ENCODE measurements around the gene FGF14.

Gene FGF14

DNA sequence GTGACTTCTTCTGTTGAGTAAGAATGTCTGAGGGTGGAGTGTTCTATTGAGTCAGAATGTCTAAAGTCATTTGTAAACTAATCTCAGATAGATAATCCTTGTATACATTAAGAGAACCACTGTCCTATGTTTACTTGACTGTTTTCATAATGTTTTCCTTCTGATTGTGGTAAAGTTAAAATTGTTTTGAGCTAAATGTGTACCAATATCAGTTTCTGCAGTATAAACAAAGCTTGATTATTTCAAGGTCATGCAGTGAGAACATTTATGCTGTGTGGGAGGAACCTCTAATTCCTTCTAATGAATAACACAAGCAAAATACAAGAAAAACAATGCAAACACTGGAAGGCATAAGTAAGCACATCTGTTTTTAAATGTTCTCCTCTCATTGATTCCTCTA, 434.6 kb downstream of the FGF14 start:
- DNase-seq = no peak

DNA sequence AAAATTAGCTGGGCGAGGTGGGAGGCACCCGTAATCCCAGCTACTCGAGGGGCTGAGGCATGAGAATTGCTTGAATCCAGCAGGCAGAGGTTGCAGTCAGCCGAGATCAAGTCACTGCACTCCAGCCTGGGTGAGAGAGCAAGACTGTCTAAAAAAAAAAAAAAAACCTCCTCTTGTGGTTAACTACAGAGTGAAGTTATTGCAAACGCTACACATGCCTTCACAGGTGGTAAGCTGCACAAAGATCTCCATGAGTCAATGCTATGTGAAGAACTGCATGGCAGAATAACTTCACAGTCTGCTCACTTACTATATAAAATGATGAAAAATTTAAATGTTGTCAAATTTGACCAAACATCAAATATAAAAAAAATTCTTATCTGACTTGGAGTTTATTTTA, 436.8 kb downstream of the FGF14 start:
- DNase-seq = no peak

DNA sequence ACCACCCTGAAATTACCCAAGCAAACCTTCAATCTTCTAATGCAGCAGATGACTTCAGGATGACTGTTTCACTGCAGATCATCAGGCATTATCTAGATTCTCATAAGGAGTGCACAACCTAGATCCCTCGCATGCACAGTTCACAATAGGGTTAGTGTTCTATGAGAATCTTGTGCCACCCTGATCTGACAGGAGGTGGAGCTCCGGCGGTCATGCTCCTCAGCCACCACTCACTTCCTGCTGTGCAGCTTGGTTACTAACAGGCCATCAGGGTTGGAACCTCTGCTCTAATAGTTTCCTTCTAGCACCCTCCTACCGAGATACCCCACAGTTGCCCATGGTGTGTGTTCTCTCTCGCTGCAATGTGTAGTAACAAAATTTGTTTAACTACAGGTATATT, 442.8 kb downstream of the FGF14 start:
- no peak for DNase-seq

GRCh38 chr13:101955764-101956163, 446.1 kb downstream of the FGF14 start:
- no peak for DNase-seq

- DNase-seq = no peak
Observed at GRCh38 chr13:101951114-101951513, 450.7 kb downstream of the FGF14 start.

DNA sequence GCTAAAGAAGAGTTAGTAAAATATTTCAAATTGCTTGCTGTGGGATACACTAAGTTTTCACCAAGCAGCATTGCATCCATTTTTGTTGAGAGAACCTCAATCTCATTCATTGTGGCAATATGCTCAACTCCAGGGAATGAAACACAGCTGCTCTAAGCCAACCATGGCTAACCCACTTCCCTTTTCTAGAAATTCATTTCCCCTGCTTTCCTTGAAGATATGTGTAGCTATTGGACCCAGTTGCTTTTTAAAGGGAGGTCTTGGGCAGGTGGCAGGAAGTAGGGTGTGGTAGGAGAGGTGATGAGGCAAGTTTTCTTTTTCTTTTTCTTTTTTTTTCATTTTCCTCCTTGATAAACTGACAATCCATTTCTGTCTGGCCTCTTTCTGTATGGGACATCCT, 452.2 kb downstream of the FGF14 start:
- DNase-seq = no peak

DNA sequence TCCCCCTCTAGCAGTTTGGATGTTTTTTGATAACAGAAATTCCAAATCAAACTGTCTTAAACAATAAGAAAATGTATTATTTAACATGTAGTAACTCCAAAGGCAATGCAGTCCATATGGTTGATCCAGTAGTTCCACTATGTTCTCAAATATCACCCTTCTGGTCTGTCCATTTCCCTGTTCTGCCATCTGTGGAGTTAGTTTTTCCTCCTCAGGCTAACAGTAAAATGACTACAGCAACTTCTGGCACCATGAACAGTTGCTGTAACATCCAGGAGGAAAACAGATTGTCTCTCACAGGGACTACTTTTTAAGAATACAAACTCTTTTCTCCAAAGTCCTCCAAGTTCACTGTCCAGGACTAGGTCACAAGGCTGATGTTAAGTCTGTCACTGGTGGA, 455.4 kb downstream of the FGF14 start:
- no peak for DNase-seq

GRCh38 chr13:101945435-101945834, 456.4 kb downstream of the FGF14 start:
- DNase-seq = no peak

GRCh38 chr13:101944521-101944920, 457.3 kb downstream of the FGF14 start:
- DNase-seq = no peak

DNA sequence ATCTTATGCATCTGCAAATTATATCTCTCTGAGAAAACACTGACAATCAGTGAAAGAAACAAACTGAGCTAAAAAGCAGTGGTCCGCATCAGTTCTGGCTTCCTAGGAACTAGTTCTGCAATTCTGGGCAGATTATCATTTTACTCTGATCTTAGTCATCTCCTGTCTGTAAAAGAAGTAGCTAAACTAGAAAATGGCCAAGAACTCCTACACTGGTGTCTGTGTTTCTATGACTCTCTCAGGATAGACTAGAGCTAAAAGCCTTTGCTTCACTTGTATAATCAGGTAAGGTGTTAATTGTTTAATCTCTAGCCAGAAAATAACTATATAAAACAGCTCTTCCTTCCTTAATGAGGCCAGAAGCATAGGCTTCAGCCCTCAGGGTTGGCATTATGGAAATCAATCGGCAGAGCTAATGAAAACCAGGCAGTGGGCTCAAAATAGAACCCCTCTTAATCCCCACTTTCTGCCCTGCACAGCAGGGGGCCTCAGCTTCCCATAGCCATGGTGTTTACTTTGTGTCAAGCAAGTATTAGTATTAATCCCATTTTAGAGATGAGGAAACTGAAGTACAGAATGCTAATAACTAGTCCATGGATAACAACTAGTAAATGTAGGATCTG, 459.2 kb downstream of the FGF14 start:
- no peak for DNase-seq

DNA sequence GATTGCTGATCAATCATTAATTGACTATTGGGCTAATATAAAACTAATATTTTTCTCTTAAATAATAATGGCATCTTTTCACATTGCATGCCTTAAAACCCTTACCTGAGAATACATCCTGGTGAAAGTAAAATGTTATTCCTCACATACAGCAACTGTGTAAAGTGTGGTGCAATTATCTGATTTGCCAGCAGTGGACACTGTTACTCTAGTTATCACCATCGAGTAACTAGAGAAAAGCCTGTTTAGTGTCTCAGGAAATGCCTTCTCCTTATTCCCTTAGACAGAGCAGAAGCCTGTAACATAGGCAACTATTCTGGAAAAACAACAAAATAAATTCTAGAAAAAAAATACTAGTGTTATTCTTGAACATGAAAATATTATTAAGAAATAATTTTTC, 459.8 kb downstream of the FGF14 start:
- no peak for DNase-seq

DNA sequence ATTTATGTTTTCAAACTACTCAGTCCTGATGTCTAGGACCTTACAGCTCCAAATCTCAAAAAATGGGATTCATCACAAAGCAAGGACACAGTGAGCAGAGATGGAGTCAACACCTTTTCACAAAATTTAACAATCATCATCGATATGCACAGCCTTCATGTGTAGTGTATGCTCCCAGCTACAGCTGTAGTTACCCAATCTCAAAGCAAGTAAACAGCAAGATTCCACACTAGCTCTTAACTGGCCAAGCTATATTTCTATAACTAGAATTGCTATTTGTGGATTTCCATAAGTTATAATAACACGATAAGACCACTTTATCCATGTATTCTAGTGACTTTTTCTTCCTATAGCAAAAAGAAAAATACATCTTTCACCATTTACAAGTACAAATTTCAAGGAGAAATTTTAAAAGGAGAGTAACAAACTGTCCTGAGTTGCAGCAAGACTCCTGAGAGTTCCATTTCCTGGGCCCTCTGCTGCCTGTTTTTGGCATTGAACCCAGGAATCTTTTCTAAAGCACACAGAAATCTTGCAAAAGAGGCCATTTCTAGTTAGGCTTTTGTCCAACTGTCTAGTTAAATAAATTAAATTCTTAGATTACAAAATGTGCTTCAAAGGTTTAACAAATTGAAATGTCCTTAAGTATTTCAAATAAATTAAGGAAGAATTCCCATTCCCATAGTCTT, 460.6 kb downstream of the FGF14 start:
- no peak for DNase-seq

GRCh38 chr13:101939370-101939769, 462.5 kb downstream of the FGF14 start:
- DNase-seq = no peak

DNA sequence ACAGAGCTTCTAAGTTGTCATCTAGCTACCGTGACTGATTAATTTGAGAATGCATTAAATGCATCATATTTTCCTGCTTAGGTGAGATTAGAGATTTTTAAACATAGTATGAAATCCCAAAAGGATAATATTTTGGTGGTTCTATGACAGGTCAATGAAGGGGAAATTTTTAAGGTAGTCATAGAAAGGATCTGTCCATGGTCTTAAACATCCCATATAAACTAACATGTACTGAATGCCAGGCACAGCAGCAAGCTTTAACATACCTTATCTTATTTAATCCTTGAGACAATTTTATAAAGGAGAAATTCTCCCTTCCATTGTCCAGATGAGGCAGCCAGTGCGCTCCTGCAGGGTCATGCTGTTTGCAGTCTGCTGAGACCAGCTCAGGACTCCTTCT, 466.0 kb downstream of the FGF14 start:
- DNase-seq = no peak

DNA sequence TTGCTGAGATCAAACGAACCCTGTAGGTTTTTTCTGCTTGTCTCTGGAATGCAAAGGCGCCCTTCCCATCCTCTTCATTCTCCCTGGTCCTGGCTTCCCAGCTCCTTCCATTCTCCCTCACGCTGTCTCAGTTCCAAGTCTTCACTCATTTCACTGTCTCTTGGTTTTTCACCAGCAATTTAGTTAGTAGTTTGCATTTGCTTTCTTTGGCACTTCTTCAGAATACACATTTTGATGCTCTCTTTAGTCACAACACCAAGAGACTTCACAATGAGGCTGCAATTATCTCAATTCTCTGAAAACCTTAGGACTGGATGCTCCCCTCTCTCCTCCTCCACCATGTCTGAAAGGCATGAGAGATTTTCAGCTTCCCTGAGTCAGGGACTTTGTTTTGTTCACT, 470.7 kb downstream of the FGF14 start:
- no peak for DNase-seq

- DNase-seq = no peak
Observed at GRCh38 chr13:101930331-101930730, 471.5 kb downstream of the FGF14 start.

DNA sequence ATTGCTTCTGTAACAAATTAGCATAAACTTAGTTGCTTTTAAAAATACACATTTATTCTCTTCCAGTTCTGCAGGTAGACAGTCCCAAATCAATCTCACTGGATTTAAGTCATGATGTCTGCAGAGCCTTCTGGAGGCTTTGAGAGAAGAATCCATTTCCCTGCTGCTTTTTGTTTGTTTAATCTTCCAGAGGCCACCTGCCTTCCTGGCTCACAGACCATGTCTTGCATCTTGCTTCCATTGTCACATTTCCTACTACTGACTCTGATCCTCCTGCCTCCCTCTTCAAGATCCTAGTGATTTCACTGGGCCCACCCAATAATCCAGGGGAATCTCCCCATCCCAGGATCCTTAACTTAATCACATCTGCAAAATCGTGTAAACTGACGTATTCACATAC, 476.1 kb downstream of the FGF14 start:
- DNase-seq = no peak

GRCh38 chr13:101919541-101920181, 482.2 kb downstream of the FGF14 start:
- DNase-seq = no peak

GRCh38 chr13:101917833-101918661, 483.8 kb downstream of the FGF14 start:
- no peak for DNase-seq

DNA sequence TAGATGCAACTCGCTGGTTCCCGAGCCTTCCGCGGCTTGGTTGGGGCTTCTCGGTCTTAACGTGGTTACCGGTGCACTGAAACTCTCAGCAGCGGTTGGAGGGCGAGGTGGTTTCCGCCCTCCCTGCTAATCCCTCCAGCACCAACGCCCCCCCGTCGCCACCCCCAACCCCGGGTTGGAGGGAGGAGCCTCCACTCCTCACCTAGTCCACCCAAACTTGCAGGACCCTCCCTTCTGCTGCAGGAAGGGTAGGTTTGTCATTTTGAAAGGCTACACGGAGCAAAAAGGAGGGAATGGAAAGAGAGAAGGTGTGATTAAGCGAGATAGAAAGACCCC, 484.4 kb downstream of the FGF14 start:
- no peak for DNase-seq

DNA sequence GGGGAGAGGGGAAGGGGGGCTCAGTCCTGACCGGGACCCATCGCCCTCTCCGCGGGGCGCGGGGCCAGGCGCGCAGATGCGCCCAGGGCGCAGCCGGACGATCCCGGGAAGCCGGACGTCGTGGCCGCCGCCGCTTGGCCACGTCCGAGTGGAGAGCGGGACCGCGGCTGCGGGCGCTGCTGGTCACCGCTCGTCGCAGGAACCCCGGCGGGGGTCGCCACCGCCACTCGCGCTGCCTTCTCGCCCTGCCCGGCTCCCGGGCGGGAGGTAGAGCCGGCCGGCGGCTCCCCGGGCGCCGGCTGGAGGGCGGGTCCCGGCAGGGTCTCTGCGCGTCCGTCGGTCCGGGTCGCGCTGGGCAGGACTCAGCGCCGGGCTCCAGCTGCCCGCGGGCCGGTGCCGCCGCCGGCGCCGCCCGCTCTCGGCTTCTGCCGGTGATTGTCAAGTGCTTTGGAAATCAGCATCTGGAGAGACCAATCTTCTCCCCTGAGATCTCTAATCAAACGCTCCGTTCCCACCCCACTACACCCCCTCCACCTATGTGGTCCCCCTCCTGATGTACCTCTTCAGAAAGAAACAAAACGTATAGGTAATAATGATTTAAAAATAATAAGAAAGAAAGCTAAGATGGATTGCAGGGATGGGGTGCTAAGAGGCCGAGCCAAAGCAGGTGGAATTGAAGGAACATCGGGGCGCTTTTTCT, 484.9 kb downstream of the FGF14 start:
- no peak for DNase-seq

GRCh38 chr13:101916108-101916774, 485.6 kb downstream of the FGF14 start:
- no peak for DNase-seq

DNA sequence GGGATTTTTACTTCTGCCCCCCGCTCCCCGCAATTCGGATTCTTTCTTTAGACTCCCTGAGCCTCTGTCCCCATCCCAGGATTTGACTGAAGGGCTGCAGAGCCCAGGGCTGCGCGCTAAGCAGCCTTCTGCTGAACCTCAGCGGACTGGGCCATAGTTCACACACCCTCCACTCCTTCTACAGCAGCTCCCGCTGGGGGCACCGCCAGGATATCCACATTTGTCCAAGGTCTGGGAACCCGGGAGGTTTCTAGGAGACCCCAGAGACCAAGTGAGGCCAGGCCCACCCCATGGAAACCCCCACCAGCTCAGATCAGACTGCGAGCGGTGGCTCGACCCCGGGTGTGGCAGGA, 486.1 kb downstream of the FGF14 start:
- no peak for DNase-seq
